Islet precursor cell (in vitro differentiated cells): Measurements from ENCODE around the gene ALDH5A1.
A peak's percentile ranks its signal among the peaks of the same experiment; 100 is the strongest.

Experiments used
- DNase-seq: peaks from one replicate; pipeline ENCODE4 v3.0.0-alpha.2; 2018

The ALDH5A1 gene

GRCh38 chr6:24576447-24576846 is 81.7 kb downstream of the ALDH5A1 start:
- no peak for DNase-seq

- DNase-seq, result peak; percentile 85
Observed at GRCh38 chr6:24581084-24581669, 86.4 kb downstream of the ALDH5A1 start.

GRCh38 chr6:24583463-24584381 is 89.0 kb downstream of the ALDH5A1 start:
- peak; percentile 72 for DNase-seq

GRCh38 chr6:24584382-24584720 is 89.6 kb downstream of the ALDH5A1 start:
- no peak for DNase-seq
